NCI-H1694 (cell line): ENCODE results near the gene PSME3.

ENCODE experiments used
- DNase-seq: peaks from one replicate; lab custom pipeline; 2025; lab: John Stamatoyannopoulos, UW

PSME3 gene

DNA sequence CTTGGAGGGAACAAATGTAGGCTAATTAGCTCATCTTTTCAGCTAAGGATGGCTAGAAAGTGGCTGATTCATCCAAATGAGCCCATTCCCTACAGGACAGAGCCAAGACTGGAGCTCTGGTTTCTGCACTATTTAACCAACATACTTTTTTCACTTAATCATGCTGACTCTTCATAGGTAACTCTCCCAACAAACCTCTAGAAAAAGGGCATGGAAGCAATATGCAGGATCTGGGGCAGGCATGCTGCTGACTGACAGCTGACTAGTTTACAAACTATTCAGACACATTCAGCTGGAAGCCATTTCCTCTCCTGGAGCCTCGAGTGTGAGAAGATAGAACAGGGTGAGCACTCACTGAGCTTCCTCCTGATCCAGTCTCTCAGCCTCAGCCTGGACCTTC, 15.3 kb upstream of the PSME3 start:
- DNase-seq = no peak

DNA sequence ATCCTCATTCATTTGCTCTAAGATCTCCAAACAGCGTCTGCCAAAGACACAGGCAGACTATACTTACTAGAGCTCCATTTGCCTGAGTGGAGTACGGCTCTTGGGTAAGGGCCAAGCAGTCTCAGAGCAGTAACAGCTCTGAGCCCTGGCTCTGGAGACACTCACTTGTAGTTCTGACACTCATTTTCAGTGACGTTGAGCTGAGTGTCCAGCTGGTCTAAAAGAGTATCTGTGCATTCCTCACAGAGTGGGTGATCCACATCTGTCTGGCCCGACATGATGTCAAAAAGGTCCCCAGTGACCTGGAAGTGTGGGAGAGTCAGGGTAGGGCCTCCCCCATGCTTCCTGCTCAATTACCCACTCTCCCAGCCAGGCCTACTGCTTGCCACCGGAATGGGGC, 14.8 kb upstream of the PSME3 start:
- DNase-seq = no peak

DNA sequence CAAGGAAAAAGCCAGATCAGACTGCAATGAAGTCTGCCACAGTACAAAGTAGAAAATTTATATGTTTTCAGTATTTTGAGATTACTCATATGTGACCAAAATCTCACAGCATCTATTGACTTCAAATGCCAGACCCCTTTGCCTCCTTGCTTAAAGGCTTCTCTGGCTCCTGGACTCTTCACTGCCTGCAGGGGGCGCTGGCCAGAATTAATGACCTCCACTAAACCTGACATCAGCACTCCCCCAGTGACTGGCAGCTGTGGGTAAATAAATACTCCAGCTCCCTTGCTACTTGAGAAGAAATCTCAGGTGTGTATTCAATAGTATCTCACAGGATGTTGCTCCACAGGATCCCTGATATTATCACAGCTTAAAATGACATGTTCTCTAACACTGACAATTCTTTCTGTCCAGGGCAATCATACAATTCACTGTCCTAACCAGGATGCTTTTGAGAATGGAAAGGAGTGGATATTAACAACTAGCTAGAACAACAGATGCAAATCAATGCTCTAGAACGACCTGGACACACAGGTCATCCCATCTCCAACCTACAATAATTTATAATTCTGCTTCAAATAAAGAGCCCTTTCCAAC, 13.2 kb upstream of the PSME3 start:
- DNase-seq = peak; percentile 64

DNA sequence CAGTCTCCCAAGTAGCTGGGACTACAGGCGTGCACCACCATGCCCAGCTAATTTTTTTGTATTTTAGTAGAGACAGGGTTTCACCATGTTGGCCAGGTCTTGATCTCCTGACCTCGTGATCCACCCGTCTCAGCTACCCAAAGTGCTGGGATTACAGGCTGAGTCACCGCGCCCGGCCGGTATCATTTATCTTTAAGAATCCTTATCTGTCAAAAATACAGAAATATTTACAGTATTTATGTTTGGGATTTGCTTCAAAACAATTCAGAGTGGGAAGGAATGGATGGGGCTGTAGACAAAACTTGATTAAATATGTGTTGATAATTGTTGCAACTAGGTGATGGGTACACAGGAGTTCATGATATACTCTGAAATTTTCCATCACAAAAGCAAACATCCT, 12.0 kb upstream of the PSME3 start:
- no peak for DNase-seq

DNA sequence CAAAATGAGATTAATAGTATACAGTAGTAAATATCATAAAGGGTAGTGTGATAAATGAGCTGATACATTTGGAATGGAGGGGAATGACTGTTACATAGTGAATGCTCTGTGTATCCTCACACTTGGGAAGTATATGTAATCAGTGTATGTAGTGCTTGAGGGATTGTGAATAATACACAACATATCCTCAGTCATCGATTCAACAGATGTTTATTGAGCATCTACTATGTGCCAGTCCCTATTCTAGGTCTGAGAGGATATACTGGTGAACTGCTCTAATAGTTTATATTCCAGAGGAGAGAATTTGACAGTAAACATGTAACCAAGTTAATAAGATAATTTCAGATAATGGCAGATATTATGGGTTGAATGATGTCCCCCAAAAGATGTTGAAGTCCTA, 5.7 kb upstream of the PSME3 start:
- no peak for DNase-seq

DNA sequence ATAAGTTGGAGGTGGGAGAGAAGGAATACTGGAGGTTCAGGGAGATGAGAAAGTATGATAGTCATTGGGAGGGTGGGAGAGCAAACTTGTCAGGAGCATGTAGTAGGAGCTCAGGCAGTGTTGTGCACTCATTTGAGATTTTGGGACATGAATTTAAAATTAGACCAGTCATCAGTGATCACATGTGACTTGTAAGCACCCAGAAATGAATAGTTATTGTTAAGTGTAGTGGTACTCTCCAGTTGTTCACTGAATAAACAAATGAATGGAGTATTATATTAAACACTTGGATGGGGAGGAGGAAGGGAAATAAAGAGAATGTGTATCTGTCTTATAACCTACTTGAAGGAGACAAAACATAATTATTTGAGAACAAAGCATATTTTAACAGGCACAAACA, 2.2 kb upstream of the PSME3 start:
- no peak for DNase-seq

DNA sequence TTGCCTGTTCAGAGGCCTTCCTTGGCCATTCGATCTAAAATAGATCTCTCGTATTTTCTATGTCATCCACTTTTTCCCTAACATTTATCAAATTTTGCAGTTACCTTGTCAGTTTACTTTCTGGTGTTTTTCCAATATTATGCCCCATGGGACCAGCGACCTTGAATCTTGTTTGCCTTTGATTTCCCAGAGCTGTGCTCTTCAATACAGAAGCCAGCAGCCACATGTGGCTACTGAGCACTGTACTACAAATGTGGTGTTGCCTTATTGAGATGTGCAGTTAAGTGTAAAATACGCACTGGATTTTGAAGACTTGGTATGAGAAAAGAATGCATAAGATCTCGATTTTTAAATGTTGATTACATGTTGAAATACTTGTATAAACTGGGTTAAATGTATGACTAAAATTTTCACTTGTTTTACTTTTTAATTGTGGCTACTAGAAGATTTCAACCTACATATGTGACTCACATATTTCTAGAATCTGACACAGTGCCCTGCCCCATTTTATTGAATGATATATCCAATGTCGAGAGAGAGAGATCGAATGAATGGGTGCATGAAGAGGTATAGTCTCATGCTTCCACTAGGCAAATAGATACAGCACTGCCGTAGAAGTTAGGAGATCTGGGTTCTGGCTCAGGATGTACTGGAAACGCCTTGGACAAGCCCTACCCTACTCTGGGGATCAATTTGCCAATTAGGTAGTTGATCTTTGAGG, 824 bp upstream of the PSME3 start:
- DNase-seq = no peak

DNA sequence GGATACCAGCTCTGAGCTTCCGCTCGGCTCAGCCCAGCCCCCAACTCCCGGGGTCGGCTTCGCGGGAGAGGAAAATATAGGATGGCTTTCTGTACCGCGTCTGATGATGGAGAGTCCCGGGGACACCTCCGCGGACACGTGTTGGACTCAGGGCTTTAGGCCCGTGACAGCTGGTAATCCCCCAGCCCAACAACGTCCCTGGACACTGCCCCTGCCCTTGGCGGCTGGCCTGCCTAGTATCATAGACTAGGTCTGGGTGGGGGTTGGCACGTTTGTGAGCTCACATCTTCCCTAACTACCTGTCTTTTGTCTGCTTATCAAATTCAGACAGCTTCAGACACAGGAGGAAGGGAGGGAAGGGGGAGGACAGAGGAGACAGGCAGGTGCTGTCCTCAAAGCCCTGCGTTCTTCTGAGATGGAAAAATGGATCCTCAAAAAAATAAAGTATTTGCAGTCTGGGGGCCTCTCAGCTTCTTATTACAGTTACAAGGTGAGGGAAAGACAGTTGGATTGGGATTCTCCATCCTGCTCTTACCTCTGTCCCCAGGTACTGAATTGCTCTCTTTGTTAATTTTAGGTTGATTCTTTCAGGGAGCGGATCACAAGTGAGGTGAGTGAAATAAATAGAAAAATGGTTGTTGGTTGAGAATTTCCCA, 698 bp downstream of the PSME3 start:
- no peak for DNase-seq

DNA sequence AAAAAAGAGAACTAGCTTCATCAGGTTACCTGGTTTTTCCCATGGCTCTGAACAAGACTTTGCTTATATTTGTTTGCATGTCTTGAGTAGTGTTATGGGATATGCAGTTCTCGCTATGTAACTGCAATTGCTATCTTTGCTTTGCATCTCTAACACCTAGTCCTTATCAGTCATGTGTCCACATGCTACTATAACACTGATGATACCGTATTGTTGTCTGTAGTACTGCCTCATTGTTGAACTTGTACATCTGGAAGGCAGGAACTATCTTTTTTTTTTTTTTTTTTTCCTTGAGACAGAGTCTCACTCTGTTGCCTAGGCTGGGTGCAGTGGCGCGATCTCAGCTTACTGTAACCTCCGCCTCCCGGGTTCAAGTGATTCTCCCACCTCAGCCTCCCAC, 2.5 kb downstream of the PSME3 start:
- no peak for DNase-seq

DNA sequence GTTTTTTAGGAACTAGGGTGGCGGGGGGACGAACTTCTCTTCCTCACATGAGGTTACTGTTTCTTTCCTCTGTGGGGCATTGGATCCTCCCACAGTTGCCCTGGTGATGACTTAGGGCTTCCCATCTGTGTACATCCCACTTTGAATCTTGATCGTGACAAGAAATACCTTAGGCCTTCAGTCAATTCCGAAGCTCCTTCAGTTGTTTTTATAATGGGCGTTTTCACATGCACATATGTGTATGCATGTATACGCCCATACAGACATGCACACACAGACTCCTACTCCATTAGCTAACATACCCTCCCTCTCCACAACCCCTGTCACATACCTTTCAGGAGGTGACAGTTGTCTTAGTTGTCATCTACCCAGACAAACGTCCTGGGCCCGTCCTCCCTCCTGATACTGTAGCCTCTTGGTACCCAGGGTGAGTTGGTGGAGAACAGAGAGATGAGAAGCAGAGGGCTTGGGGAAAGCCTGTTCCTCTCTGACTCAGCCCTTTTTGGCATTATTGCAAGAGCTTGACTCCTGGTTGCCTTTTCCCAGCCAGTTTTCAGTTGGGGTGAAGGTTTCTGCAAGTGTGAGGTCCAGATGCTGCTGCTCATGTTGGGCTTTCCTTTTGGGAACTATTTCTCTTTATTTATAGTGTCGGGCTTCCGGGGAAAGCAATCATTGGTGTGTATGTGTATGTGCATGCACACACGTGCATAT, 8.9 kb downstream of the PSME3 start:
- no peak for DNase-seq

DNA sequence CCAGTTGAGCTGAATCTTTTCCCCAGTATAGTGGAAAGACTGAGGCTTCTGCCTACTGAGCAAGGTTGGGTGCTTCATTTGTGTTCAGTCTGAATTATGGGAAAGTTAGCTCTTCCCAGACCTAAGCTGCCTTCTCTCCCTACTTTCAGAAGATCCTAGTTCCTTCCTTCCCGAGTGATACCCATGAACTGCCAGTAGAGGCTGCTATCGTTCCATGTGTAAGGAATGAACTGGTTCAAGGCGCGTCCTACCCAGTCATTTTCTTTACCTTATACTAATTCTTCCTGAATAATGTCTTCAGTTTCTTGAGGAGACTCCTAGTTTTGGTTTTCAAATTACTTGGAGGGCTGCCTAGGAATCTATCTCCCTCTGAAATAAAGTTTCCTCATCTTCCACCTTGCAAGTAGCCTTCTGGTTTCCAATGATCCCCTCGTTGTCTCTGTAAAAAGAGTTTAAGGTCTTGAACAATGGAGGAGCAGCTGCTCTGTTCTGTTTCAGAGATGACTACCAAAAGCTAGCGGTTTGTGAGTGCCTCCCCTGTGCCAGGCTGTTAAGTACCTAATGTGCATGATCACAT, 10.2 kb downstream of the PSME3 start:
- DNase-seq = peak; percentile 61

DNA sequence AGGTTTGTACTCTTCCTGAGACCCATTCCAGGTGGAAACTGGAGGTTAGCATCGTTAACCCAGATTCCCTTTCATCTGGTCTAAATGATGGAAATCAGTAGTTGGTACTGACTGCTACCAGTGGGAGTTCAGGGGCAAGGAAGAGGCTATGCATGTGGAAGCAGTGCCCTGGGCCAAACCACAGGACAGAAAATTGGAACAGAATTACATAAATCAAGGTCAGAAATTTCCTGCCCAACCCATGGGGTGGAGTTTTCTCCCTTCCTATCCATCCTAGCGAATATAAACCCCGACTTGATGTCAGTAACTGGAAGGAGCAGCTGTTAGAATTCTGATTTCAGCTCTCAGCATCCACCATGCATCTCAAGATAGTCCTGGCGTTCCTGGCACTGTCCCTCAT, 11.1 kb downstream of the PSME3 start, which contains the start of gene AOC2:
Gene AOC2, plus strand, starts transcription at position 310 of the 400 bp plus-strand sequence. Its CDS starts 47 bp downstream, at position 357.
- no peak for DNase-seq

DNA sequence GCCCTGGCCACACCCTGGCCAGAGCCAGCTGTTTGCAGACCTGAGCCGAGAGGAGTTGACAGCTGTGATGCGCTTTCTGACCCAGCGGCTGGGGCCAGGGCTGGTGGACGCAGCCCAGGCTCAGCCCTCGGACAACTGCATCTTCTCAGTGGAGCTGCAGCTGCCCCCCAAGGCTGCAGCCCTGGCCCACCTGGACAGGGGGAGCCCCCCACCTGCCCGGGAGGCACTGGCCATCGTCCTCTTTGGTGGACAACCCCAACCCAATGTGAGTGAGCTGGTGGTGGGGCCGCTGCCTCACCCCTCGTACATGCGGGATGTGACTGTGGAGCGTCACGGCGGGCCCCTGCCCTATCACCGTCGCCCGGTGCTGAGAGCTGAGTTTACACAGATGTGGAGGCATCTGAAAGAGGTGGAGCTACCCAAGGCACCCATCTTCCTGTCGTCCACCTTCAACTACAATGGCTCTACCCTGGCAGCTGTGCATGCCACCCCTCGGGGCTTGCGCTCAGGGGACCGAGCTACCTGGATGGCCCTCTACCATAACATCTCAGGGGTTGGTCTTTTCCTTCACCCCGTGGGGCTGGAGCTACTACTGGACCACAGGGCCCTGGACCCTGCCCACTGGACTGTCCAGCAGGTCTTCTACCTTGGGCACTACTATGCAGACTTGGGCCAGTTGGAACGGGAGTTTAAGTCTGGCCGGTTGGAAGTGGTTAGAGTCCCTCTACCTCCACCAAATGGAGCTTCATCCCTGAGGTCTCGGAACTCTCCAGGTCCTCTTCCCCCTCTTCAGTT, 11.8 kb downstream of the PSME3 start:
- DNase-seq = no peak

DNA sequence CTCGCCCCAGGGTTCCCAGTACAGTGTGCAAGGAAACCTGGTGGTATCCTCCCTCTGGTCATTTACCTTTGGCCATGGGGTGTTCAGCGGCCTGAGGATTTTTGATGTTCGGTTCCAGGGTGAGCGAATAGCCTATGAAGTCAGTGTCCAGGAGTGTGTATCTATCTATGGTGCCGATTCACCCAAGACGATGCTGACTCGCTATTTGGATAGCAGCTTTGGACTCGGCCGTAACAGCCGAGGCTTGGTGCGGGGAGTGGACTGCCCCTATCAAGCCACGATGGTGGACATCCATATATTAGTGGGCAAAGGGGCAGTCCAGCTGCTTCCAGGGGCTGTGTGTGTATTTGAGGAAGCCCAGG, 12.3 kb downstream of the PSME3 start:
- no peak for DNase-seq

DNA sequence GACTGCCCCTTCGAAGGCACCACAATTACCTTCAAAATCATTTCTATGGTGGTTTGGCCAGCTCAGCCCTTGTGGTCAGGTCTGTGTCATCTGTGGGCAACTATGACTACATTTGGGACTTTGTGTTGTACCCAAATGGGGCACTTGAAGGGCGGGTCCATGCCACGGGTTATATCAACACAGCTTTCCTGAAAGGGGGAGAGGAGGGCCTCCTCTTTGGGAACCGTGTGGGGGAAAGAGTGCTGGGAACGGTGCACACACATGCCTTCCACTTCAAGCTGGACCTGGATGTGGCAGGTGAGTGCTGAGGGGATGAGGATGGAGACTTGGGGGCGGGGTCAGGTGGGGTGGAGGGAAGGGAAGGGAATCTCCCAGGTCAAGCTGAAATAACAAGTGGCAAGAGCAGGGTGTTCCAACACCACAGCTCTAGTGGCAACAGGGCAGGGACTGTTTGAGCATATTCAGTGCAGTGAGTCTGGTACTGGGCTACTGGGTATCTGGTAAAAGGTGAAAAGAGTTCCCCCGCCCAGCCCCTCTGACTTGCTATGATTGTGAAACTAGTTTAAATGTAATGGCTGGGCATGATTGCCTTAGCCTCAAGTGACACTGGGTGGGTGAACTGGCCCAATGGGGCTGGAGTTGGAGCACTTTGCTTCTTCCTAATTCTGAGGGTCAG, 12.9 kb downstream of the PSME3 start:
- no peak for DNase-seq

DNA sequence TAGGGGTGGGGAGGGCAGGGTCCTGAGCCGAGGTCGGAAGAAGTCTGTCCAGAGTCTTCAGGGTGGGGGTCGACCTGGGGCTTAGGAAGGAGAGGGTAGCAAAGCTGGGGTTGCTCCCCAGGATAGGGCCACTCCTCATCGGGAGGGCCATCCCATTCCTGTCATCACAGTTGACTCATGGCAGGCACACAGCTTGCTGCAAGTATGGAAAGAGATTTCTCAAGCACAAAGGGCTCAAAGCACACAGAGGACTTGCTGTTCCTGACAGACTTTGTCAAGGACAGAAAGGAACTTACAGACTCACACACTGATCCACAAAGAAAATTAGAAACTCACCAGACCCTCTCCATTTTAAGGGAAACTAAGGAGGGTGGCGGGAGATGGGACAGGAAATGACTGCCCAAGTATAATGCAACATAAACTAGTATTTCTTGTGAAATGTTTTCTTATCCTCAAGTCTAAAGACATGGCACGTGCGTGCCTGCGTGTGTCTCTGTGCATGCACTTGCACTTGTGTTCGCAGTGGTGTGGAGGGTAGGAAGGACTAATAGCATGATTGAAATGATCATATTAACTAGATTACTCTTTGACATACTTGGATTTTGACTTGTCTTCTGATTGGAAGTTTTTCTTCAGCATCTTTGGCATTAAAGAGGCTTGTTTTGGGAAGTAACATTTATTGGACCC, 13.5 kb downstream of the PSME3 start:
- DNase-seq = no peak

DNA sequence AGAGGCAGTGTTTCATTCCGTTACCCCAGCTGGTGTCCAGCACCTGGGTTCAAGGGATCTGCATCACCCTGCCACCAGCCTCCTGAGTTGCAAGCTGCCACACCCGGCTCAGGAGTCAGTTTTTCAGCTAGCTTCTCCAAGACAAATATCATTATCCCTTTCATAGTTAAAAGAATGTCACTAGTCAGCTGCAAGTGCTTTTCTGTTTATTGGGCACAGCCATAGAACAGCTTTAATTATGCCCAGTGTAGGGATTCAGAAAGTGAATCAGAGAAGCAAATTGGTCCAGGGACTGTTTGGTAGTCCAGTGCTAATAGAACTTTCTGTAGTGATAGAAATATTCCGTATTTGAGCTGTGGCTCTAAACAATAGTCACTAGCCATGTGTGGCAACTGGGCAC, 14.9 kb downstream of the PSME3 start:
- no peak for DNase-seq

DNA sequence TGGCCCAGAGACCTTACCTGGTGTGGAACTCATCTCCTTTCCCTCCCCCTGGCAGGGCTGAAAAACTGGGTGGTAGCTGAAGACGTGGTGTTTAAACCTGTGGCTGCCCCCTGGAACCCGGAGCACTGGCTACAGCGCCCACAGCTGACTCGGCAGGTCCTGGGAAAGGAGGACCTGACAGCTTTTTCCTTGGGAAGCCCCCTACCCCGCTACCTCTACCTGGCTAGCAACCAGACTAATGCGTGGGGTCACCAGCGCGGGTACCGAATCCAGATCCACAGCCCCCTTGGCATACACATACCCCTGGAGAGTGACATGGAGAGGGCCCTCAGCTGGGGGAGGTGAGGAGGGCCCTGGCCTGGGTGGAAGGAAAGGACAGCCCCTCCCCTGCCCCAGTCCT, 15.8 kb downstream of the PSME3 start:
- DNase-seq = no peak

DNA sequence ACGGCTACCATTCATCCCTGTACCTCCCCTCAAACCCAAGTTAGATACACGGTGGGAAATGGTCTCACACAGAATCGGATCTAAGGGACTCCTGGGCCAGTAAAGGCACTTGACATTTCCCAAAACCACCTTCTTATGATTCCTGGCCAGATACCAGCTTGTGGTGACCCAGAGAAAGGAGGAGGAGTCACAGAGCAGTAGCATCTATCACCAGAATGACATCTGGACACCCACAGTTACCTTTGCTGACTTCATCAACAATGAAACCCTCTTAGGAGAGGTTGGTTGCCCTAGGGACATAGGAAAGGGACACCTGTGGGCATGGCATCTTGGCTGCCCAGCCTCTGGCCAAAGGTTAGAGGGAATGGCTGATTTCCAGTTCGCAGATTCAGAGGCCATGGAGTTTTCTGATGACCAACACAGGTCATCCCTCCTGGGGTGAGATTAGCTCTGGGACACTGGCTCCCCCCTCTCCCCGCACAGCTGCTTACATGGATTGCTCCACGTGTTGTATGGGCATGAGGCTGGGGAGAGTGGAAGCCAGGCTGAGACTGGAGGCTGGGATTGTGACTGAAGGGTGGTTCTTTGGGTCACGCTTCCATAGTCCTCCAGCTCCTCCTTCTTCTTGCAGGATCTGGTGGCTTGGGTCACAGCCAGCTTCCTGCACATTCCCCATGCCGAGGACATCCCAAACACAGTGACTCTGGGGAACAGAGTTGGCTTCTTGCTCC, 16.4 kb downstream of the PSME3 start:
- DNase-seq = no peak

DNA sequence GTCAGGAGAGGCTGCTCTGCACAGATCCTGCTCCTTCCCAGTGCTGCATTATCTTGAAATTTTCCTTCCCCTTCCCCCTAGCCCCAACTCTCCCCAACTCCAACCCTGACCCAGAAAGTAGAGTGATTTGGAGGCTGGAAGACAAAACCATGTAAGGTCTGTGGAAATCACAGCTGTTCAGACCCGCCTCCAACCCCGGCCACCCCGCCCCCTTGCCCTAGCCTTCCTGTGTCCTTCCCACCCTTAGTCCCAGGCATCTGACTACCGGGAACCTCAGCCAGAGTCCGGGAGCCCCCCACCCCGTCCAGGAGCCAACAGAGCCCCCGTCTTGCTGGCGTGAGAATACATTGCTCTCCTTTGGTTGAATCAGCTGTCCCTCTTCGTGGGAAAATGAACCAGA, 17.8 kb downstream of the PSME3 start, which contains the start of gene AOC3:
Gene AOC3, plus strand, starts transcription at position 246 of the 400 bp plus-strand sequence. Its CDS starts 145 bp downstream, at position 391.
- DNase-seq = no peak
